ENCODE data around the gene OGN.
A peak's percentile ranks its signal among the peaks of the same experiment; 100 is the strongest.

Gene OGN

DNA sequence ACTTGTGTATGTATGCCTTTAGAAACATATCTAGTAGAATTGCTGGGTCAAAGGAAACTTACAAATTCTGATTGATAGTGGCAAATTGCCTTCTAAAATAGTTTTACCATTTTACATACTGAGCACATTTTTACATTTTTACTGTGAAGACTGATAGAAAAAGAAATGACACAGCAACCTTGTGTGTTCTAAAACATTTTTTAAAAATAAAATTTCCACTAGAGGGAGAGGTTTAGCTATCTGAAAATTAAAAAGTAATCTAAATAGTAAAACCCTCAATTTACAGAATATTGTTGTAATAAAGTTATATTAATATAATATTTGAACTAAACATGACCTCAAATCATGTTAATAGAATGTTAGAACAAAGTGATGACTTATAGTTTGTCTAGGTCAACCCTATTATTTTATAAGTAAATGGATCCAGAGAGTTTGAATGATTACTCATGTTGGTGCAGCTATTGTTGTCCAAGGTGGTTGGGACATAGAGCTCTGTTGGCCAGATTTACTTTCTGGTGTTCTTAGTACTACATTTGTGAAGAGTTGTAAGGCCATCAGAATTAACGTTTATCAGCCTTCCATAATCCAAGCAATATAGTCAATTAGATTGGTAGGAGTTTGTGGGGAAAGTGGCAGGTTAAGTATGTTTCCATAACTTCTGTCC lies 61.4 kb downstream of the OGN start:
- peak in 1 of 2 donors; percentile 27 for DNase-seq

DNA sequence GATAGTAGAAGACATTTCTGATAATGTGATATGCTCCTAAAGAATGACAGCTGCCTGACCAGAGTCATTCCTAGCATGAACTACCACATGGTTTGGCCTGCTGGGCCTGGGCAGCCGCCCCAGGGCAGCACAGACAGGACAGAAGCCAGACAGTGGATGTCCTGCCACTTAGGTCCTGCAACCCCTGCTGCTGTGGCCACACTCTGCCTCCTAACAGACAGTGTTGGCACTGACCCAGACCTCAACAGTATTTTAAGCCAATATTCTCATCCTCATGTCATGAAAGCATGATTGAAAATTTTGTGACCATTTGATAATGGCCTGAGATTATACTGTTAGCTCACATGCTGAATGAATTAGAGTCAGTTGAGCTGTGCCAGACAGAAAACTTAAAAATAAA lies 62.8 kb downstream of the OGN start:
- no peak for DNase-seq

DNA sequence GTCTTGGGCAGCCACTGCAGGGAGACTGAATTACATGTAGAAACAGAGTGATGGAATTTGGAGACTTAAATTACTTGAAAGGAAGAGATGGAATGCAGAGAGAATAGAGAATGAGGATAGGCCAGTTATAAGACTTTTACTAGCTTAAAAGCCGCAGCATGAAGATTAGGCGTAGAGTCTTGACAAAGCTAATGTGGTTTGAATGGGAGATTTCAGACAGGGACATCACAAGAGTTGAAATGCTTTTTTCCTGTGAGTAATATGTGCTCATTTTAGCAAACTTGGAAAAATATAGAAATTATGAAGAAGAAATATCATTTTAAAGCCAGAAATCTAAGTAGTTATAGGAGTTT lies 71.1 kb downstream of the OGN start:
- no peak for DNase-seq
